WERI-Rb-1 (cell line): Measurements from ENCODE around the gene NLRC4.

Experiments used
- DNase-seq: peaks from one replicate; pipeline ENCODE4 v3.0.0-alpha.2; 2020
- H3K27ac ChIP-seq: fragments of 250-450 bp; sonication (Bioruptor Pico); 2 replicates; pipeline ENCODE4 v1.5.1; 2020; ENCODE audit warnings: mild to moderate bottlenecking, moderate library complexity
- H3K27me3 ChIP-seq: fragments of 250-450 bp; sonication (Bioruptor Pico); 2 replicates; pipeline ENCODE4 v1.5.1; 2021; ENCODE audit warnings: mild to moderate bottlenecking, low read depth, moderate library complexity; ENCODE audit not compliant: insufficient read depth, severe bottlenecking
- H3K36me3 ChIP-seq: fragments of 250-450 bp; sonication (Bioruptor Pico); 2 replicates; pipeline ENCODE4 v1.5.1; 2020; ENCODE audit warnings: mild to moderate bottlenecking, moderate library complexity
- H3K4me3 ChIP-seq: 2 replicates; pipeline ENCODE4 v1.5.1; 2011; ENCODE audit warnings: low read depth, mild to moderate bottlenecking, control low read depth, low read length
- H3K9me3 ChIP-seq: fragments of 250-450 bp; sonication (Bioruptor Pico); 2 replicates; pipeline ENCODE4 v1.5.1; 2021; ENCODE audit warnings: mild to moderate bottlenecking, moderate library complexity; ENCODE audit not compliant: severe bottlenecking
- TF ChIP-seq, protein P1 (sequence below): IDR thresholded peaks from 2 replicates; pipeline ENCODE4 v1.5.1; 2011; ENCODE audit warnings: low read depth, mild to moderate bottlenecking, control low read depth, inconsistent platforms, low read length

Gene NLRC4

DNA sequence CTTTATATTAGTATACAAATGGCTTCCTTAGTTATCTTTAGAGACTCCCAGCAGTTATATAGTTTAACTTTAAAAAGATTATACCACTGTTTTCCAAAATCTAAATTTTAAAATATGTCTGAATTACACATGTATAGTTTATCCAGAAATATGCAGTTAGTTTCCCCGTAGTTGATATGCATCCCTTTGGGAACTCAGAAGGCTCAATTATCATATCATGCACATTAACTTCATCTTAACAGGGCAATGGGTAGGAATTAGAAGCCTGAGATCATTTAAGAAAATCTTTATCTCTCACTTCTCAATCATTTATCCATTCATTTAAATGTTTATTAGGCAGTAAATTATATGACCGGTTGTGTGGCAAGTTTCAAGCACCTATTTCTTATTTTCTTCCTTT, 27.2 kb downstream of the NLRC4 start:
- no peak overlapping the region for H3K27ac ChIP-seq
- H3K9me3 ChIP-seq: no peaks in the 10 kb centered on the region
- no peaks in the 10 kb centered on the region for H3K27me3 ChIP-seq
- DNase-seq: no peak
- TF ChIP-seq, protein P1, sequence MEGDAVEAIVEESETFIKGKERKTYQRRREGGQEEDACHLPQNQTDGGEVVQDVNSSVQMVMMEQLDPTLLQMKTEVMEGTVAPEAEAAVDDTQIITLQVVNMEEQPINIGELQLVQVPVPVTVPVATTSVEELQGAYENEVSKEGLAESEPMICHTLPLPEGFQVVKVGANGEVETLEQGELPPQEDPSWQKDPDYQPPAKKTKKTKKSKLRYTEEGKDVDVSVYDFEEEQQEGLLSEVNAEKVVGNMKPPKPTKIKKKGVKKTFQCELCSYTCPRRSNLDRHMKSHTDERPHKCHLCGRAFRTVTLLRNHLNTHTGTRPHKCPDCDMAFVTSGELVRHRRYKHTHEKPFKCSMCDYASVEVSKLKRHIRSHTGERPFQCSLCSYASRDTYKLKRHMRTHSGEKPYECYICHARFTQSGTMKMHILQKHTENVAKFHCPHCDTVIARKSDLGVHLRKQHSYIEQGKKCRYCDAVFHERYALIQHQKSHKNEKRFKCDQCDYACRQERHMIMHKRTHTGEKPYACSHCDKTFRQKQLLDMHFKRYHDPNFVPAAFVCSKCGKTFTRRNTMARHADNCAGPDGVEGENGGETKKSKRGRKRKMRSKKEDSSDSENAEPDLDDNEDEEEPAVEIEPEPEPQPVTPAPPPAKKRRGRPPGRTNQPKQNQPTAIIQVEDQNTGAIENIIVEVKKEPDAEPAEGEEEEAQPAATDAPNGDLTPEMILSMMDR: no peak
- no peaks in the 10 kb centered on the region for H3K36me3 ChIP-seq
- H3K4me3 ChIP-seq: no peak overlapping the region

DNA sequence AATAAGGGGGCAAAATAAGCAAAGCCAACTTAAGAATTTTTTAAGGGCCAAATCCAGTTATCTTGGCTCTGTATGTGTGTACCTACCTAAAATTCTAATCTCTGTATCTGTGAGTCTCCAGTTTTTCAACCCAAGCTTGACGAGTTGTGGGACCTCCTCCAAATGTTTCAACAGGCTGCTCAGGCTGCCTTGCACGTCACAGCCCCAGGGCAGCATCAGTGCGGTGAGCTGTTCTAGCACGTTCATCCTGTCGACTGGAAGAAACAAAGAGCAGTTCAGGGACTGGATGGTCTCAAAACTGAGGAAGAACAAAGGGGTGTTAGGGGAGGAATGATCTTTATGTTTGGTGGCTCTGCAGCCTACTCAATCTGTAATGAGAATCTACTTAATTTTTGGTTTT, 29.4 kb downstream of the NLRC4 start:
- TF ChIP-seq, protein P1: no peak
- Histone ChIP-seq H3K4me3 (no peak overlapping the region), H3K27me3 (no peaks in the 10 kb centered on the region), H3K9me3 (no peaks in the 10 kb centered on the region), H3K27ac (no peak overlapping the region), H3K36me3 (no peaks in the 10 kb centered on the region)
- no peak for DNase-seq

DNA sequence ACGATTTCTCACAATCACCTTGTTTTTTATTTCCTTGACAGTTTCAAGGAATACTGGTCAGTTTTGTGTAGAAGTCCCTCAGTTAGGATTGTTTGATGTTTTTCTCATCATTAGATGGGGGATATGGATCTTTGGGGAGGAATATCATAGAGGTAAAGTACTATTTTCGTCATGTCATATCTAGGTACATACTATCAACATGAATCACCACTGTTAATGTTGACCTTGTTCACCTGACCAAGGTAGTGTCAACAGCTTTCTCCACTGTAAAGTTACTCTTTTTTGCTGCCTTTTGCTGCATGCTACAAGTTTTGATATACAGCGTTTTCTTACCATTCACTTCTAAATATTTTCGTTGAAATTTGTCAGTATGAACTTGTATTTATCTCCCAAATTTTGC, 32.7 kb downstream of the NLRC4 start:
- Histone ChIP-seq H3K9me3 (no peaks in the 10 kb centered on the region), H3K27me3 (no peaks in the 10 kb centered on the region), H3K36me3 (no peaks in the 10 kb centered on the region), H3K4me3 (no peak overlapping the region), H3K27ac (no peak overlapping the region)
- DNase-seq: no peak
- TF ChIP-seq, protein P1: no peak

DNA sequence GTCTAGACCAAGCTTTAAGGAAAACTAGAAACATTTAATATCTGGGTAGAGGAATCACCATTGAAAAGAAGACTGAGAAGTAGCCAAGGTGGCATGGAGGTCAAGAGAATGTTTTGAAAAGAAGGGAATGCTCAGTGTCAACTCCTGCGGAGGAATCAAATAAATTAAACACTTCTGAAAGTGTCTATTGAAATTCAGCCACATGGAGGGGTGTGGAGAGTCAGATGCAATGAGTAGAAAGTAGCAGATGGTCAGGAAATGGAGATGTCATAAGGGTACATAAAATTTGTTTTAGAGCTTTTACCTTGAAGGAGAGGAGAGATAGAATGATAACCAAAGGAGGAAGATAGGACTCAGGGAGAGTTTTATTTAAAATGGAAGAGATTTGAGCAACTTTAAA, 35.1 kb downstream of the NLRC4 start:
- H3K4me3 ChIP-seq: no peak overlapping the region
- no peaks in the 10 kb centered on the region for H3K9me3 ChIP-seq
- TF ChIP-seq, protein P1: no peak
- no peaks in the 10 kb centered on the region for H3K36me3 ChIP-seq
- DNase-seq: no peak
- no peaks in the 10 kb centered on the region for H3K27me3 ChIP-seq
- no peak overlapping the region for H3K27ac ChIP-seq

DNA sequence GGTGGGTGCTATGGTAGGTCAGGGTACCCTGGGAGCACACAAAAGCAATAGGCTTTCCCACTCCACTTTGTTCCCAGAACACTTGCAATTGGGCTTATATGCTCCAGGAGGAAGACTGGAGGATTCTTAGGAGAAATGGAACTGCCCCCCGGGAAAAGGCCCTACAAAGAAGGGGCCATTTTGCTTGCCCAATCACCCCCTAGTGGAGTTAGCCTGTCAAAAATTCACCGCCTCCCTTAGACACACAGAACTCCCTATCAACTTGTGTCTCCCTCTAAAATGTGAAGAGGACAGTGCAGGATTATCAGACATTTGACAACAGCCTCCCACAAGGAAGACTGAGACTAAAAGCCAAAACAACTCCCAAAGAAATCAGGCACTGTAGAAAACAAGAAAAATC, 36.5 kb downstream of the NLRC4 start:
- peaks cover 3% of the 10 kb centered on the region; the same call in 1 of the 2 replicates for H3K36me3 ChIP-seq
- no peak for DNase-seq

DNA sequence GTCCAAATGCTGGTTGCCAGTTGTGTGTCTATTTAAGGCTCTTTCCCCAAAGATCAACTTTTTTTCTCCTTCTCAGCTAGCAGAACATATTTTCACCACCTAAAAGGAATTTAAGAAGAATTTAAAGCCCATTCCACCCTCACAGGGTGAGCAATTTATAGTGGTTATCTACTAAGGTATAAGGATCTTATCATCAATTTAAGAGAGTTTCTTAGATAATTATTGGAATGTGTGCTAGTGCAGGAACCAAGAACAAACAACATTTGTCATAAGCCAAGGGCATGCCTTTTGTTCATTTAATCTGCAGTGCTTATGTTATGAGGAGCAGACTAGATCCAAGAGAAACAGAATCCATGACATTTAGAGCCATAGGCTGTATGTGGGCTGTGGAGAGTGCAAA, 37.2 kb downstream of the NLRC4 start:
- Histone ChIP-seq H3K4me3 (no peak overlapping the region), H3K27me3 (no peaks in the 10 kb centered on the region), H3K36me3 (peaks cover 9% of the 10 kb centered on the region), H3K9me3 (no peaks in the 10 kb centered on the region), H3K27ac (no peak overlapping the region)
- TF ChIP-seq, protein P1: no peak
- no peak for DNase-seq

More for the DNA sequence above, 36.5 kb downstream of the NLRC4 start:
- Histone ChIP-seq H3K27me3 (no peaks in the 10 kb centered on the region), H3K9me3 (no peaks in the 10 kb centered on the region), H3K27ac (no peak overlapping the region), H3K4me3 (no peak overlapping the region)
- TF ChIP-seq, protein P1: no peak
